ENCODE results near the gene DEPDC5. TPM values are rescaled to one million over a fixed set of nuclear protein-coding genes. Genes with fewer than 3 reads are reported as not detected.

Gene DEPDC5
- total and polyA plus RNA-seq, 2 of the 8 experiments (the other 6 are each of a cell fraction or from before 2014, with no cell fraction given): 18.3 to 26.5 TPM

- H2AK5ac ChIP-seq (ENCODE audit: low read depth, low read length): no peak overlapping the region
- H3K4ac ChIP-seq (replicated peaks; ENCODE audit: insufficient read length, low read depth, low read length): no peak overlapping the region
- no peak overlapping the region for H3K14ac ChIP-seq (ENCODE audit: insufficient read length)
- H3K27me3 ChIP-seq (replicated peaks in 1 of 4; ENCODE audit: control insufficient read depth in 3 of 4, extremely low read depth in 1 of 4, insufficient read depth in 3 of 4, low read length in 3 of 4): no peaks in the 10 kb centered on the region
- H3K4me2 ChIP-seq (ENCODE audit: insufficient read depth in 1 of 2, low read depth in 2 of 2, low read length in 2 of 2): no peak overlapping the region
- no peak overlapping the region for H2BK15ac ChIP-seq (ENCODE audit: low read length)
- H3K9me3 ChIP-seq (ENCODE audit: insufficient read depth in 2 of 2, low read depth in 1 of 2, low read length in 1 of 2): no peaks in the 10 kb centered on the region
- peaks cover 10% of the 10 kb centered on the region; the same call in 1 of the 2 replicates for H3K79me1 ChIP-seq (ENCODE audit: low read depth, low read length)
- H3K23ac ChIP-seq (ENCODE audit: insufficient read length): no peak overlapping the region
- no peak overlapping the region for H4K91ac ChIP-seq (replicated peaks; ENCODE audit: insufficient read length, low read length)
- H4K20me1 ChIP-seq (replicated peaks in 1 of 2; ENCODE audit: control insufficient read depth in 1 of 2, insufficient read depth in 2 of 2, low read length in 2 of 2): peaks cover 6 to 8% of the 10 kb centered on the region in 2 experiments
- no peak overlapping the region for H2AFZ ChIP-seq (ENCODE audit: low read length)
- FAIRE-seq (no peak), DNase-seq (ENCODE audit: low read depth in 1 of 2, low spot score in 2 of 2) (no peak)
- H2BK20ac ChIP-seq (ENCODE audit: low read length): no peak overlapping the region
- H2BK5ac ChIP-seq (ENCODE audit: low read depth, low read length): no peak overlapping the region
- H3K4me3 ChIP-seq (ENCODE audit: extremely low read depth in 1 of 4, insufficient read depth in 2 of 4, low read depth in 3 of 4, low read length in 4 of 4): no peak overlapping the region
- CTCF ChIA-PET (ENCODE audit: partially characterized antibody): interaction anchor here (0.8 to 1.6 kb wide), 7 partner anchors 8 to 65 kb away, joined by 3 to 4 read pairs (median 3); no protein-coding TSS in a partner anchor
- no peak overlapping the region for H3K18ac ChIP-seq (ENCODE audit: extremely low read depth, low read length)
- peaks cover 2 to 32% (median 11%) of the 10 kb centered on the region in 4 experiments; a peak in 6 of 8 replicates for H3K36me3 ChIP-seq (ENCODE audit: control insufficient read depth in 2 of 4, insufficient read depth in 4 of 4, low read length in 3 of 4)
- no peak overlapping the region for H2BK120ac ChIP-seq (replicated peaks; ENCODE audit: low read depth, low read length)
- WGBS, 2 experiments (ENCODE audit: extremely low coverage in 1 of 2, insufficient coverage in 1 of 2, insufficient read length in 1 of 2, insufficient replicate concordance in 2 of 2, low coverage in 1 of 2, low lambda C conversion rate in 2 of 2, missing lambda C conversion rate in 1 of 2): 85% methylated on average over 8 of the region's 8 CpGs; no CpG with 5 or more reads in 1 of the 2 experiments
- POLR2A ChIA-PET (ENCODE audit: partially characterized antibody): interaction anchor here (0.7 to 1.6 kb wide), 5 partner anchors 8 to 35 kb away, joined by 3 to 5 read pairs (median 3); no protein-coding TSS in a partner anchor
- H4K5ac ChIP-seq (ENCODE audit: insufficient read length, low read depth, low read length): no peak overlapping the region
- H3K27ac ChIP-seq (ENCODE audit: low read depth, low read length): no peak overlapping the region
- H4K8ac ChIP-seq (ENCODE audit: extremely low read depth, insufficient read depth, low read length): no peak overlapping the region
- H3K56ac ChIP-seq (replicated peaks; ENCODE audit: insufficient read length, low read depth, low read length): no peak overlapping the region
- no peak overlapping the region for H3K9ac ChIP-seq (replicated peaks in 1 of 4; ENCODE audit: extremely low read depth in 1 of 4, low read depth in 3 of 4, low read length in 3 of 4)
- H3K23me2 ChIP-seq (ENCODE audit: low read depth, low read length): peaks cover 2% of the 10 kb centered on the region; the same call in 1 of the 2 replicates
- no peak overlapping the region for H2BK12ac ChIP-seq (ENCODE audit: low read depth, low read length)
- peaks cover 0 to 73% of the 10 kb centered on the region in 2 experiments; a peak in 3 of 4 replicates for H3K79me2 ChIP-seq (ENCODE audit: control insufficient read depth in 1 of 2, insufficient read depth in 2 of 2, low read length in 2 of 2)
- no peaks in the 10 kb centered on the region for H3K4me1 ChIP-seq (replicated peaks in 1 of 4; ENCODE audit: control insufficient read depth in 3 of 4, insufficient read depth in 4 of 4, low read length in 3 of 4)
- TF ChIP-seq SIRT6 (IDR thresholded peaks at IDR 0.05; ENCODE audit: low read length): no peak
- no peak for TF ChIP-seq JUND (IDR thresholded peaks at IDR 0.05; ENCODE audit: low read length)
- TF ChIP-seq CHD1 (IDR thresholded peaks at IDR 0.05; ENCODE audit: low read depth, low read length): no peak
- TF ChIP-seq SUZ12 (IDR thresholded peaks at IDR 0.05; ENCODE audit: low read length): no peak
- no peak for TF ChIP-seq TBP (IDR thresholded peaks at IDR 0.05; ENCODE audit: low read depth, low read length)
- no peak for TF ChIP-seq ASH2L (IDR thresholded peaks at IDR 0.05; ENCODE audit: low read length)
- no peak for TF ChIP-seq SP4 (IDR thresholded peaks at IDR 0.05; ENCODE audit: low read length)
- no peak for TF ChIP-seq HDAC6 (IDR thresholded peaks at IDR 0.05; ENCODE audit: low read depth, low read length)
- TF ChIP-seq CBX8 (IDR thresholded peaks at IDR 0.05; ENCODE audit: borderline replicate concordance, low read depth, low read length): no peak
- peak; percentile 42 to 43; a peak in 3 of 4 replicates for TF ChIP-seq RAD21 (IDR thresholded peaks at IDR 0.05 in 1 of 2, conservative IDR thresholded peaks at IDR 0.05 in 1 of 2; ENCODE audit: low read depth in 2 of 2, low read length in 2 of 2)
- no peak for TF ChIP-seq RXRA (IDR thresholded peaks at IDR 0.05; ENCODE audit: insufficient read depth, low read depth, low read length)
- peak in 2 of 3 experiments; percentile 44 to 53; a peak in 3 of 4 replicates for TF ChIP-seq CTCF (IDR thresholded peaks at IDR 0.05; ENCODE audit: control extremely low read depth in 1 of 3, insufficient read depth in 1 of 3, low read depth in 1 of 3, low read length in 3 of 3)
Measured at GRCh38 chr22:31730344-31730711, 23.5 kb upstream of the DEPDC5 start.
